Activated T-cell treated with anti-CD3 and anti-CD28 coated beads, Interleukin-2, amount 50 U/mL, for 24 hours (primary cell): ENCODE measurements around the gene LRWD1.
"Not testable (repeated sequence)": the region's sequence is repeated elsewhere in the genome, so short reads cannot be mapped to it uniquely, and the experiment has no call there.

Experiments
- DNase-seq: peaks from one replicate; pipeline ENCODE4 v3.0.0-alpha.2; 2020
- H3K27ac Mint-ChIP-seq: 2 replicates; pipeline ENCODE4 v1.8.0; 2020; ENCODE audit warnings: mild to moderate bottlenecking, mixed read lengths
- H3K27me3 Mint-ChIP-seq: 2 replicates; pipeline ENCODE4 v1.8.0; 2020; ENCODE audit warnings: mixed read lengths
- H3K36me3 Mint-ChIP-seq: 2 replicates; pipeline ENCODE4 v1.8.0; 2020; ENCODE audit warnings: low read depth, mixed read lengths
- H3K4me1 Mint-ChIP-seq: 2 replicates; pipeline ENCODE4 v1.8.0; 2020; ENCODE audit warnings: low read depth, mixed read lengths
- H3K4me3 Mint-ChIP-seq: 2 replicates; pipeline ENCODE4 v1.8.0; 2020; ENCODE audit warnings: mild to moderate bottlenecking, moderate library complexity, mixed read lengths
- H3K9me3 Mint-ChIP-seq: 2 replicates; pipeline ENCODE4 v1.8.0; 2020; ENCODE audit warnings: mixed read lengths

LRWD1 gene

DNA sequence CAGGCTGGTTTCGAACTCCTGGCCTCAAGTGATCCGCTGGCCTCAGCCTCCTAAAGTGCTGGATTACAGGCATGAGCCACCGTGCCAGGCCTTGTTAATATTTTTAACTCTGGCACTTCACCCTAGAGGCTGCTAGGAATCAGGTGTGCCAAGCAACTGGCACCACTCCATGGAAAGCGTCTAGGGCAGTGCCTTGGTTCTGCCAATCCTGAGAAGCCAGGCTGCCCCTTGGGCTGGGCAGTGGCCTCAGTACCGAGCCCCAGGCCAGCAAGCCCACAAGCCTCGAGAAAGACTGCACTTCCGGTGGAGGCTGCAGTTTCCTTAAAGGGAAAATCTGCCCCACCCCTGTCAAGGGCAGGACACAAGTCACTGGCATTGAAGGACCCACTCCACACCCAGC, 11.5 kb upstream of the LRWD1 start:
- H3K27me3 Mint-ChIP-seq, result no peaks in the 10 kb centered on the region
- no peaks in the 10 kb centered on the region for H3K9me3 Mint-ChIP-seq
- no peak overlapping the region for H3K4me3 Mint-ChIP-seq
- peaks cover 27% of the 10 kb centered on the region for H3K36me3 Mint-ChIP-seq
- no peak overlapping the region for H3K27ac Mint-ChIP-seq
- DNase-seq, result no peak
- H3K4me1 Mint-ChIP-seq, result no peaks in the 10 kb centered on the region

DNA sequence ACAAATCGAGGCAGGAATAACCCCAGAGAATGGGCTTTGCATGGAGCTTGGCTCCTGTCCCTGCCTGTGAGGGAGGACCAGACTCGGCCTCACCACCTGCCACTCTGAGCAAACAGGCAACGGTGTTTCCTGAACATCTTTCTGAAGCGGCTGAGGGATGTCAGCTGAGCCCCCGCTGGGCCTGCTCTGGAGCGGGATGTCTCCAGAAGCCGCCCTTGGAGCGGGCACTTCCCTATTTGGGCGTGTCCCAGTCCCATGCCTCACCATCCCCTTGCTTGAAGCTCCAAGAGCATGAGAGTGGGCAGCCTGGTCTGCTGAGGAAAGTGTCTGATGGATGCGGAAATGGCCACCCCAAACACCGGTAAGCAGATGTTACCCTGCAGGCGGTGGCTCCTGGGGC, 10.3 kb upstream of the LRWD1 start:
- H3K36me3 Mint-ChIP-seq, result peaks cover 34% of the 10 kb centered on the region
- DNase-seq, result no peak
- no peaks in the 10 kb centered on the region for H3K9me3 Mint-ChIP-seq
- H3K27me3 Mint-ChIP-seq, result no peaks in the 10 kb centered on the region
- H3K4me3 Mint-ChIP-seq, result no peak overlapping the region
- no peak overlapping the region for H3K27ac Mint-ChIP-seq
- no peaks in the 10 kb centered on the region for H3K4me1 Mint-ChIP-seq

DNA sequence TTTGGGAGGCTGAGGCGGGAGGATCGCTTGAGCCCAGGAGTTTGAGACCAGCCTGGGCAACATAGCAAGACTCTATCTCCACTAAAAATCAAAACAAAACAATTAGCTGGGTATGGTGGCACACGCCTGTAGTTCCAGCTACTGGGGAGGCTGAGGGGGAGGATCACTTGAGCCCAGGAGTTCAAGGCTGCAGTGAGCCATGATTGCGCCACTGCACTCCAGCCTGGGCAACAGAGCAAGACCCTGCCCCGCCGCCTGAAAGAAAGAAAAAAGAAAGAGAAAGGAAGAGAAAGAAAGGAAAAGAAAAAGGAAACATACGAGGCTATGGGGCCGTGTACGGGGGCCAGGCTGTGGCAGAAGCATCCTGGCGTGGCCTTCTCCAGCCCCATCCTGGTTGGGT, 9.9 kb upstream of the LRWD1 start:
- not testable (repeated sequence) for H3K27me3 Mint-ChIP-seq, H3K4me1 Mint-ChIP-seq, H3K4me3 Mint-ChIP-seq, H3K9me3 Mint-ChIP-seq, DNase-seq, H3K27ac Mint-ChIP-seq
- H3K36me3 Mint-ChIP-seq, result peaks cover 36% of the 10 kb centered on the region

DNA sequence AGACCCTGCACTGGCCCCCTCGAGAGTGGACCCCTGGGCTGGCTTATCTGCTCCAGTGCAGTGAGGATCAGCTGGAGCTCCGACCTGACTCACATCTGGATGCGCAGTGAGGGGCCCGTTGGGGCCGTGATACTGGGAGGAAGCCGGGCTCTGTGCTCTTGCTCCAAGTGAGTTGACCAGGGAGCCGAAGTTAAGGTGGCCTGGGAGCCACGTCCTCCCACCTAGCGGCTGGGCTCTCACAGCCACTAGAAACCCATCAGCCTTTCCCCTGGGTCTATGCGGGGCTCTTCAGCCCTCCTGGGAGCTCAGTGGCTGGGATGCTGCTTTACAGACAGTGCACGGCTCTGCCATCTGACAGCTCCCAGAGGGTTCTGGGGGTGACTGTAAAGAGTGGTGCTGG, 9.2 kb upstream of the LRWD1 start:
- H3K4me3 Mint-ChIP-seq, result no peak overlapping the region
- DNase-seq, result no peak
- no peaks in the 10 kb centered on the region for H3K27me3 Mint-ChIP-seq
- H3K4me1 Mint-ChIP-seq, result peaks cover under 1% of the 10 kb centered on the region
- H3K36me3 Mint-ChIP-seq, result peaks cover 38% of the 10 kb centered on the region
- H3K9me3 Mint-ChIP-seq, result no peaks in the 10 kb centered on the region
- no peak overlapping the region for H3K27ac Mint-ChIP-seq

DNA sequence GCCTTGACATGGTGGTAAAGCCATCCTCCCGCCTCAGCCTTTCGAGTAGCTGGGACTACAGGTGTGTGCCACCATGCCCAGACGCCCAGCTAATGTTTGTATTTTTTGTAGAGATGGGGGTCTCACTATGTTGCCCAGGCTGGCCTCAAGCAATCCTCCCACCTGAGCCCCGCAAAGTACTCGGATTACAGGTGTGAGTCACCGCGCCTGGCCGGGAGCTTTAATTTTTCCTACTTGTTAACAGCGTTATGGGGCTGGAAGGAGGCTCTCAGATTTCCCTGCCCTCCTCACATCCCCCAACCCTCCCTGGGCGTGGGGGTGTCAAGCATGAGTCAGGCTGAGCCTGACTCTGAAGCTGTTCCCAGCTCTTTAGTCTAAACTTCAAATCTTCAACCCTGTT, 8.5 kb upstream of the LRWD1 start:
- no peak for DNase-seq
- H3K9me3 Mint-ChIP-seq, result no peaks in the 10 kb centered on the region
- no peak overlapping the region for H3K4me3 Mint-ChIP-seq
- H3K27me3 Mint-ChIP-seq, result no peaks in the 10 kb centered on the region
- H3K27ac Mint-ChIP-seq, result no peak overlapping the region
- H3K4me1 Mint-ChIP-seq, result peaks cover 3% of the 10 kb centered on the region
- H3K36me3 Mint-ChIP-seq, result peaks cover 40% of the 10 kb centered on the region

DNA sequence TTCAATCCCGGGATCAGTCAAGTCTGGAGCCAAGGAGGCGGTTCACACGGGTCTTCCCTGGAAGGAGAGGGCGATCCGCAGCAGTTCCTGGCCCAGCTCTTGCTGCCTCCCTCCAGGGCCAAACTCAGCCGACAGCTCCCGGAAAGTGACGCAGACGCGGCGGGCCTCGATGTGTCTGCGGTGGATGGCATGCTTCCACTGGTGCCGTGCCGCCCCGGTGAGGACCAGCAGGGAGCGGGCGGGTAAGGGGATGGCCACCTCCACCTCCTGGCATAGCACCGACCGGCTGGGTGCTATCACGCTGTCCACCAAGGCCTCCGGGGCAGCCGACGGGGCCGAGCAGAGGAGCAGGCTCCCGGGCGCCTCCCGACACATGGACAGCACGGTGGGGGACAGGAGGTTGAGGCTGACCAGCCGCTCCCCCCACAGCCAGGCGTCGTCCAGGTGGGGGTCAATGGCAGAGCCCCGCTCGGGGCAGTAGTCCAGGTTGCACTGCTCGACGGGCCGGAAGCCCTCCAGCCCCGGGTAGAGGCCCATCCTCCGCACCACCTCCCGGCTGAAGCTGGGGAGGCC, 7.3 kb upstream of the LRWD1 start:
- H3K27ac Mint-ChIP-seq, result no peak overlapping the region
- no peak overlapping the region for H3K4me3 Mint-ChIP-seq
- no peak for DNase-seq
- H3K36me3 Mint-ChIP-seq, result peaks cover 48% of the 10 kb centered on the region
- H3K9me3 Mint-ChIP-seq, result no peaks in the 10 kb centered on the region
- H3K4me1 Mint-ChIP-seq, result peaks cover 6% of the 10 kb centered on the region
- H3K27me3 Mint-ChIP-seq, result no peaks in the 10 kb centered on the region

DNA sequence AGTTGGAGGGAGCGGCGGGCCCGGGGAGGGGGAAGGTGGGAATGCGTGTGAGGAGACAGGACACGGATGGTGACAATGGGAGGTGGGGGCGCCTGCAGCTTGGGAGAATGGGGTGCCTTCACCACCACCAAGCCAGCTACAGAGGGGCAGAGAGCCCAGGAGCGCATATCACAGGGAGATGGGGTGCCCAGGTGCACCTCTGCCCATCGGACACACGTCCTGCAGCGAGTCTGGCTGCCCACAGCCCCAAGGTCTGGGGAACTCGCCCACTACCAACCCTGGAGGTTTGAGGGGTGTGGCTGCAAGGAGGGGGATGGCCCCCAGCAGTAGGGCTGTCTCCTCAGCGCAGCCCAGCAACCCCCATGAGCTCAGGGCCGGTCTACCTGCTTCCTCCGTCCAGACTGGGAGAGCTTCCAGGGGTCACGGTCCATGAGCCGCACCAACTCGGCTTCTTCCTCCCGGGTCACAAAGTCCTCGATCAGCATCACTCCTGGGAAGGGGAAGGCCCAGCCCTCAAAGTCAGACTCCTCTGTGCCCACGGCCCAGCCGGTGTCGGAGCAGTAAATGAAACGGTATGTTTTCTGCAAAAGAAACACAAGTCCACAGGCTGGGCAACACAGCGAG, 5.5 kb upstream of the LRWD1 start:
- Mint-ChIP-seq H3K27me3 (no peaks in the 10 kb centered on the region), H3K4me1 (peaks cover 19% of the 10 kb centered on the region), H3K4me3 (no peak overlapping the region), H3K27ac (peak overlapping the region; percentile 44), H3K36me3 (peaks cover 58% of the 10 kb centered on the region), H3K9me3 (no peaks in the 10 kb centered on the region)
- no peak for DNase-seq

DNA sequence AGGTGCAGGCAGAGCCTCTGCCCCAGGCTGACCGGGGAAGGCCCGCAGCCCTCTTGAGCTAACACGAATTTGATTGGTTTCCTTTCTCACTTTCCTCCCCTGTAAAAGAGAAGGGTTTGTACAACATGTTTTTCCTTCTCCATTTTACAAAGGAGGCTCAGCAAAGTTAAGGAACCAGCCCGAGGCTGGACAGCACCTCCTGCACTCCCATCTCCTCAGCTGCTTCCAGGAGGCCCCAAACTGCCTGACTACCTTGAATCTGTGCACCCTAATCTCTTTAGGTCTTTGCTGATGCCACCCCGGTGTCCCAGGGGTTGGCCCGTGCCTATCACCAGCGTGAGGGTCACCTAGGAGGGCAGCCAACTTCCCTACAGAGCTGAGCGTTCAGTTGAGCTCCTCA, 4.3 kb upstream of the LRWD1 start:
- Mint-ChIP-seq H3K36me3 (peaks cover 59% of the 10 kb centered on the region), H3K27me3 (no peaks in the 10 kb centered on the region), H3K4me3 (no peak overlapping the region), H3K27ac (peak overlapping the region; percentile 33), H3K4me1 (peaks cover 20% of the 10 kb centered on the region), H3K9me3 (no peaks in the 10 kb centered on the region)
- DNase-seq, result no peak

DNA sequence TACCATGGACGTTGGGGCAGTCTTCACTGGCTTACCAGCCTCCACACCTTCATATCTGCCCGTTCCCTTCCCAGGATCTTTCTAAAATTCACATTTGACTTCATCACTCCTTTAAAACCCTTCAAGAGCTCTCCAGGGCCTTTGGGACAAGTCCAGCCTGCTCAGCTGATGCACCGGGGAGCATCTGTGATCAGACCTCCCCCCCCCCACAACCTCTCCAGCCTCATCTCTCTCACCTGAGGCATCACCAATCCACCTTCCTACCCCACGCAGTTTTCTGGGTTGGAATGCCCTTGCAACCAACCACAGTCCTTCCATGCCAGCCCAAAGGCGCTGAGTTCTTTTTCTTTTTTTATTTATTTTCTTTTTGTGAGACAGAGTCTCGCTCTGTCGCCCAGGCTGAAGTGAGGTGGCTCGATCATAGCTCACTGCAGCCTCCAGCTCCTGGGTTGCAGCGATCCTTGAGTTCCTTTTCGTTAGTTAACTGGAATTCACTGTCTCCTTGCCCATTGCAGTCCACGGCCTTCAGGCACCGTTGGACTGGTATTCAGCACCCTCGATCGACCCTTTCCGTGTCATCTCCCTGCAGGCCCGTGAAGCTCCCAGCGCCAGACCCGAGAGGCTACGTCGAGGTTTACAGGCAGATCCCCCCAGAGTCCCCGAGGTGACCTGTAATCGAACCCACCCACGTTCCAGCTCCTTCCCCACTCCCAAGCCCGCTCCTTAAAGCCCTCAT, 775 bp upstream of the LRWD1 start:
- peaks cover 52% of the 10 kb centered on the region for H3K36me3 Mint-ChIP-seq
- no peak for DNase-seq
- H3K4me3 Mint-ChIP-seq, result peak overlapping the region; percentile 96
- peaks cover 40% of the 10 kb centered on the region for H3K4me1 Mint-ChIP-seq
- peak overlapping the region; percentile 92 for H3K27ac Mint-ChIP-seq
- no peaks in the 10 kb centered on the region for H3K9me3 Mint-ChIP-seq
- no peaks in the 10 kb centered on the region for H3K27me3 Mint-ChIP-seq

DNA sequence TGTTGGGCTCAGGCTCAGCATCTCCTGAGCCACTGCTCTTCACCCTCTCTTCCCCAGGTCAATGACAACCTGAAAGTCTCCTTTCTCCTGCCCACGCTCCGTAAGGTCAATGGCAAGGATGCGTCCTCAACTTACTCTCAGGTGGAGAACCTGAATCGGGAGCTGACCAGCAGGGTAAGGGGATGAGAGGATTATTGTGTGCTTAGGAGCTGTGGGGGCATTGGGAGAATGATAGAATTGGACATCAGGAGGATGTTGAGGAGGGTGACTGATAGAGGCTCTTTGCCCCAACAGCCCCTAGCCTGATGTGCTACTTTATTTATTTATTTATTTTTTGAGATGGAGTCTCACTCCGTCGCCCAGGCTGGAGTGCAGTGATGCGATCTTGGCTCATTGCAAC, 1.3 kb downstream of the LRWD1 start:
- H3K27ac Mint-ChIP-seq, result peak overlapping the region; percentile 55
- peak overlapping the region; percentile 96 for H3K4me3 Mint-ChIP-seq
- peaks cover 57% of the 10 kb centered on the region for H3K36me3 Mint-ChIP-seq
- DNase-seq, result no peak
- H3K4me1 Mint-ChIP-seq, result peaks cover 36% of the 10 kb centered on the region
- H3K27me3 Mint-ChIP-seq, result no peaks in the 10 kb centered on the region
- H3K9me3 Mint-ChIP-seq, result no peaks in the 10 kb centered on the region

DNA sequence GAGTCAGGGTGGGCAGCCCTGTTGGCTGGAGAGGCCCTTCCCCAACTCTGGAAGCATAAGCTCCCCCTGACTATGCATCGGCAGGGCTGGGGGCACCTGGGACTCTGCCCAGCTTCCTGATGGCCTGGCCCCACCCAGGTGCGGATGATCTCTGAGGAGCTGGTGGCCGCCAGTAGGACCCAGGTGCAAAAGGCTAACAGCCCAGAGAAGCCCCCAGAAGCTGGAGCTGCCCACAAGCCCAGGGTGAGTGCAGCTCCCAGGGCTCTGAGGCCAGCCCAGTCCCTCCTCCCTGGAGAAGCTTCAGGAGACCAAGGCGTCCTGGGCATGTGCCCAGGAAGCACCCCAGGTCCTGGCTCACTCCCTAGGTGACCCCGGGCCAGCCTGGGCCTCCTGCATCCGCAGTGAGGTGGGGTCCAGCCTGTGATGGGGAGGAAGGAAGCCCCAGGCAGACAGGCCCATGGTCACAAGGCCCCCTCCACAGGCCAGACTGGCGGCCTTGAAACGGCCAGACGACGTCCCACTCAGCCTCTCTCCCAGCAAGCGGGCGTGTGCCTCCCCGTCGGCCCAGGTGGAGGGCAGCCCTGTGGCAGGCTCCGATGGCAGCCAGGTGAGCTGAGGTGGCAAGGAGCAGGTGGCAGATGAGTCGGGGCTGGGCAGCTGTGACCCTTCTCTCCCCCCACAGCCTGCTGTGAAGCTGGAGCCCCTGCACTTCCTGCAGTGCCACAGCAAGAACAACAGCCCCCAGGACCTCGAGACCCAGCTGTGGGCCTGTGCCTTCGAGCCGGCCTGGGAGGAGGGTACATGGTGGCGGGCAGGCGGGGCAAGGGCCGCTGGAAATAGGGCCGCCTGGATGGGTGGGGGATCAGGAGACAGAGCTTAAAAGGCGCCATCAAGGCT, 3.0 kb downstream of the LRWD1 start:
- Mint-ChIP-seq H3K27ac (no peak overlapping the region), H3K4me1 (peaks cover 29% of the 10 kb centered on the region), H3K27me3 (no peaks in the 10 kb centered on the region), H3K36me3 (peaks cover 60% of the 10 kb centered on the region), H3K9me3 (no peaks in the 10 kb centered on the region), H3K4me3 (no peak overlapping the region)
- peak; percentile 27 for DNase-seq

DNA sequence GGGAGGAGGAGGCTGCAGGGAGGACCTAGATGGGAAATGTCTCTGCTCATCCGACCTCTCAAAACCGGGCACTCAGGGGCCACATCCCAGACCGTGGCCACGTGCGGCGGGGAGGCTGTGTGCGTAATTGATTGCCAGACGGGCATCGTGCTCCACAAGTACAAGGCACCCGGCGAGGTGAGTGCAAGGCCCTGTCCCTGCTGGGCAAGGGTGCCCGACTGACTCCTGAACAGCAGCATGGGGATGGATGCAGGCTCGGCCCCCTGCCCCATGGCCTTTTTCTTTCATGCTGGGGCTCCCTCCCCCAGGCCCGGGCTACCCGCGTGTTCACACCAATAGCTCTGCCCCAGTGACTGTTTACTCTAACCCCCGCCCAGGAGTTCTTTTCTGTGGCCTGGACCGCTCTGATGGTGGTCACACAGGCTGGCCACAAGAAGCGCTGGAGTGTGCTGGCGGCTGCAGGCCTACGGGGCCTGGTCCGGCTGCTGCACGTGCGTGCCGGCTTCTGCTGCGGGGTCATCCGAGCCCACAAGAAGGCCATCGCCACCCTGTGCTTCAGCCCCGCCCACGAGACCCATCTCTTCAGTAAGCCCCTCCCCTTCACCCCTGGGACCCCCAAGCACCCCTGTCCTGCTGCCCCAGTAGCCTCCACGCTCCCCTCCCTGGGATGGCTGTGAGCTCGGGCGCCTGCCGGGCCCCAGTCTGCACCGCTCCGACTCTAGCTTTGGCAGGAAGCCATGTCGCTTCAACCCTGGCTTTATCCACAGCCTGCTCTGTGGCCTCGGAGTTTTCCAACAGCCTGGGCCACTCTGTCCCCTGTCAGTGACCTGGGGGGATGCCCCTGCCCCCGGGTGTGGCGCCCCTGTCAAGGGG, 3.9 kb downstream of the LRWD1 start:
- peak; percentile 27 for DNase-seq
- H3K4me1 Mint-ChIP-seq, result peaks cover 25% of the 10 kb centered on the region
- H3K27ac Mint-ChIP-seq, result no peak overlapping the region
- no peak overlapping the region for H3K4me3 Mint-ChIP-seq
- H3K27me3 Mint-ChIP-seq, result no peaks in the 10 kb centered on the region
- H3K36me3 Mint-ChIP-seq, result peaks cover 68% of the 10 kb centered on the region
- H3K9me3 Mint-ChIP-seq, result no peaks in the 10 kb centered on the region

DNA sequence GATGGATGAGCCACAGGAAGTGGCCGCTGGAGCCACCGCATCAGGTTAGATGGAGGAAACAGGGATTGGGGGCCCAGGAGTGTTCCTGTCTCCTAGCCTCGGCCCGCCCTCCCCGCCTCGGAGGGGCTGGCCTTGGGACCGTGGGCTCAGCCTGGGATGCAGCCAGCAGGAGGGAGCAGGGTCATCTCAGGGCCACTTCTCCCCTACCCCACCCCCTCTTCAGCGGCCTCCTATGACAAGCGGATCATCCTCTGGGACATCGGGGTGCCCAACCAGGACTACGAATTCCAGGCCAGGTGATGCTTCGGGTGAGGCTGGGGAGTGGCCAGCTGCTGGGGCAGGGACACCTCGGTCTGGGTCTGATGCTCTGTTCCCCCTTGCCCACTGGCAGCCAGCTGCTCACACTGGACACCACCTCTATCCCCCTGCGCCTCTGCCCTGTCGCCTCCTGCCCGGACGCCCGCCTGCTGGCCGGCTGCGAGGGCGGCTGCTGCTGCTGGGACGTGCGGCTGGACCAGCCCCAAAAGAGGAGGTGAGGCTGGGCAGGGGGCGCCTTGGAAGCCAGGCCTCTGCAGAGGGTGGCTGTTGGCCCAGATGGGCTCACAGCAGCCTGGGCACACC, 4.7 kb downstream of the LRWD1 start:
- no peak for DNase-seq
- Mint-ChIP-seq H3K27ac (no peak overlapping the region), H3K9me3 (no peaks in the 10 kb centered on the region), H3K27me3 (no peaks in the 10 kb centered on the region), H3K36me3 (peaks cover 65% of the 10 kb centered on the region), H3K4me3 (no peak overlapping the region), H3K4me1 (peaks cover 20% of the 10 kb centered on the region)
